GM10266 (cell line): ENCODE measurements around the gene PRDM8.

ENCODE experiments used
- DNase-seq: peaks from one replicate; pipeline ENCODE4 v3.0.0; 2012; ENCODE audit errors: extremely low spot score
- CTCF ChIP-seq: IDR thresholded peaks from 2 replicates; pipeline ENCODE4 v1.5.1; 2012; ENCODE audit warnings: mild to moderate bottlenecking, low read depth; ENCODE audit not compliant: control insufficient read depth, insufficient read depth; ENCODE audit errors: missing control alignments

The PRDM8 gene

GRCh38 chr4:80216100-80216761 is 18.9 kb downstream of the PRDM8 start:
- no peak for TF ChIP-seq CTCF
- DNase-seq, result no peak

- no peak for TF ChIP-seq CTCF
- DNase-seq, result no peak
Measured at GRCh38 chr4:80219301-80220025, 22.2 kb downstream of the PRDM8 start.

- TF ChIP-seq CTCF, result no peak
- DNase-seq, result no peak
Measured at GRCh38 chr4:80220711-80221110, 23.4 kb downstream of the PRDM8 start.

- no peak for DNase-seq
- peak; percentile 30 for TF ChIP-seq CTCF
Measured at GRCh38 chr4:80221161-80221560, 23.9 kb downstream of the PRDM8 start.

- TF ChIP-seq CTCF, result no peak
- DNase-seq, result no peak
Measured at GRCh38 chr4:80225595-80225994, 28.3 kb downstream of the PRDM8 start.

GRCh38 chr4:80226094-80226493 is 28.8 kb downstream of the PRDM8 start:
- DNase-seq, result no peak
- TF ChIP-seq CTCF, result no peak

- no peak for TF ChIP-seq CTCF
Measured at GRCh38 chr4:80228460-80228859, 31.2 kb downstream of the PRDM8 start.

More at GRCh38 chr4:80228460-80228859, 31.2 kb downstream of the PRDM8 start:
- no peak for DNase-seq
